H9 (cell line): ENCODE measurements around the gene ACYP2. TPM values are rescaled to one million over a fixed set of nuclear protein-coding genes. Genes with fewer than 3 reads are reported as not detected.

Experiments used
- DNase-seq: peaks from one replicate; pipeline ENCODE4 v3.0.0-alpha.2; 2017
- H2AFZ ChIP-seq: one replicate; pipeline ENCODE4 v1.6.1; 2013; ENCODE audit warnings: mild to moderate bottlenecking, low read length, control low read depth, moderate library complexity
- H2AK5ac ChIP-seq: 2 replicates; pipeline ENCODE4 v1.6.1; 2013; ENCODE audit warnings: low read length, control low read depth, mixed read lengths; ENCODE audit not compliant: insufficient read length
- H2BK120ac ChIP-seq: one replicate; pipeline ENCODE4 v1.6.1; 2013; ENCODE audit warnings: low read depth, mild to moderate bottlenecking, low read length, control low read depth, inconsistent platforms; ENCODE audit not compliant: poor library complexity, severe bottlenecking
- H2BK12ac ChIP-seq: 2 replicates; pipeline ENCODE4 v1.6.1; 2013; ENCODE audit warnings: low read length, control low read depth, mixed read lengths, low read depth; ENCODE audit not compliant: insufficient read length
- H2BK15ac ChIP-seq: 2 replicates; pipeline ENCODE4 v1.6.1; 2013; ENCODE audit warnings: low read depth, low read length, control low read depth
- H2BK20ac ChIP-seq: one replicate; pipeline ENCODE4 v1.6.1; 2013; ENCODE audit warnings: low read depth, mild to moderate bottlenecking, low read length, control low read depth, inconsistent platforms; ENCODE audit not compliant: poor library complexity, severe bottlenecking
- H2BK5ac ChIP-seq: 2 replicates; pipeline ENCODE4 v1.6.1; 2013; ENCODE audit warnings: low read length, control low read depth, mixed read lengths; ENCODE audit not compliant: insufficient read length
- H3K14ac ChIP-seq: 2 replicates; pipeline ENCODE4 v1.6.1; 2013; ENCODE audit warnings: low read length, control low read depth; ENCODE audit not compliant: insufficient read depth
- H3K18ac ChIP-seq: 2 replicates; pipeline ENCODE4 v1.6.1; 2013; ENCODE audit warnings: low read depth, mild to moderate bottlenecking, mixed read lengths, low read length, control low read depth; ENCODE audit not compliant: insufficient read length
- H3K23ac ChIP-seq: 2 replicates; pipeline ENCODE4 v1.6.1; 2013; ENCODE audit warnings: low read length, control low read depth, mixed read lengths, low read depth; ENCODE audit not compliant: insufficient read length
- H3K23me2 ChIP-seq: 2 replicates; pipeline ENCODE4 v1.6.1; 2013; ENCODE audit warnings: low read depth, mild to moderate bottlenecking, mixed read lengths, low read length, control low read depth; ENCODE audit not compliant: insufficient read length, poor library complexity, severe bottlenecking
- H3K27ac ChIP-seq: 2 replicates; pipeline ENCODE4 v1.5.1; 2013; ENCODE audit warnings: low read length, control low read depth, mixed read lengths, low read depth; ENCODE audit not compliant: insufficient read length
- H3K27me3 ChIP-seq: 2 replicates; pipeline ENCODE4 v1.6.1; 2013; ENCODE audit warnings: low read length, control low read depth, inconsistent platforms; ENCODE audit not compliant: insufficient read depth
- H3K4ac ChIP-seq: 2 replicates; pipeline ENCODE4 v1.6.1; 2013; ENCODE audit warnings: low read depth, mild to moderate bottlenecking, control low read depth, inconsistent platforms, low read length, moderate library complexity
- H3K4me1 ChIP-seq: 2 replicates; pipeline ENCODE4 v1.6.1; 2013; ENCODE audit warnings: low read length, control low read depth, inconsistent platforms; ENCODE audit not compliant: insufficient read depth
- H3K4me2 ChIP-seq: 2 replicates; pipeline ENCODE4 v1.6.1; 2013; ENCODE audit warnings: low read length, control low read depth, mixed read lengths; ENCODE audit not compliant: insufficient read length, insufficient read depth
- H3K56ac ChIP-seq: 2 replicates; pipeline ENCODE4 v1.6.1; 2013; ENCODE audit warnings: low read depth, mild to moderate bottlenecking, mixed read lengths, low read length, control low read depth; ENCODE audit not compliant: insufficient read length
- H3K79me1 ChIP-seq: 2 replicates; pipeline ENCODE4 v1.6.1; 2013; ENCODE audit warnings: low read depth, mild to moderate bottlenecking, moderate library complexity, low read length, control low read depth, inconsistent platforms; ENCODE audit not compliant: insufficient read depth, poor library complexity, severe bottlenecking
- H3K79me2 ChIP-seq: 2 replicates; pipeline ENCODE4 v1.6.1; 2013; ENCODE audit warnings: low read length, control low read depth, inconsistent platforms; ENCODE audit not compliant: insufficient read depth
- H3K9ac ChIP-seq: 2 replicates; pipeline ENCODE4 v1.6.1; 2013; ENCODE audit warnings: low read length, control low read depth, mixed read lengths; ENCODE audit not compliant: insufficient read length; ENCODE audit errors: extremely low read depth
- H3K9me3 ChIP-seq: one replicate; pipeline ENCODE4 v1.6.1; 2013; ENCODE audit warnings: low read depth, low read length, inconsistent platforms; ENCODE audit not compliant: control insufficient read depth
- H3T11ph ChIP-seq: one replicate; pipeline ENCODE4 v1.6.1; 2013; ENCODE audit warnings: mild to moderate bottlenecking, low read length, control low read depth, inconsistent platforms
- H4K20me1 ChIP-seq: one replicate; pipeline ENCODE4 v1.6.1; 2013; ENCODE audit not compliant: control insufficient read depth, insufficient read length, insufficient read depth
- H4K5ac ChIP-seq: 2 replicates; pipeline ENCODE4 v1.6.1; 2013; ENCODE audit warnings: low read depth, mild to moderate bottlenecking, mixed read lengths, low read length, control low read depth; ENCODE audit not compliant: insufficient read length
- H4K8ac ChIP-seq: replicated peaks from 2 replicates; pipeline ENCODE4 v1.6.1; 2013; ENCODE audit warnings: low read length, control low read depth, mixed read lengths, low read depth; ENCODE audit not compliant: insufficient read length
- H4K91ac ChIP-seq: 2 replicates; pipeline ENCODE4 v1.6.1; 2013; ENCODE audit warnings: low read depth, mild to moderate bottlenecking, moderate library complexity, mixed read lengths, low read length, control low read depth; ENCODE audit not compliant: insufficient read length
- H3K27ac Mint-ChIP-seq, 3 experiments: 2 replicates in 2 of 3; 3 replicates in 1 of 3; pipeline ENCODE4 v1.8.0; 2020 to 2021; ENCODE audit warnings: mixed read lengths in 3 of 3, mild to moderate bottlenecking in 1 of 3, moderate library complexity in 1 of 3
- H3K27me3 Mint-ChIP-seq: 2 replicates; pipeline ENCODE4 v1.8.0; 2021; ENCODE audit warnings: low read depth, mild to moderate bottlenecking, moderate library complexity, mixed read lengths
- H3K36me3 Mint-ChIP-seq, 3 experiments: 2 replicates in 2 of 3; 3 replicates in 1 of 3; pipeline ENCODE4 v1.8.0; 2020 to 2021; ENCODE audit warnings: low read depth in 3 of 3, mixed read lengths in 3 of 3; ENCODE audit not compliant: insufficient read depth in 1 of 3
- H3K4me1 Mint-ChIP-seq, 2 experiments: 2 replicates each; pipeline ENCODE4 v1.8.0; 2020; ENCODE audit warnings: mixed read lengths in 2 of 2
- H3K4me3 Mint-ChIP-seq, 2 experiments: 2 replicates in 1 of 2; 3 replicates in 1 of 2; pipeline ENCODE4 v1.8.0; 2020 to 2021; ENCODE audit warnings: mild to moderate bottlenecking in 2 of 2, mixed read lengths in 2 of 2, moderate library complexity in 1 of 2
- H3K9me3 Mint-ChIP-seq, 2 experiments: 2 replicates in 1 of 2; 3 replicates in 1 of 2; pipeline ENCODE4 v1.8.0; 2020; ENCODE audit warnings: mild to moderate bottlenecking in 2 of 2, mixed read lengths in 2 of 2, moderate library complexity in 1 of 2
- WGBS: extraction: QIAGEN DNeasy Blood & Tissue Kit; methylation state at CpG from one replicate; pipeline ENCODE4 v1.1.7; 2013; ENCODE audit warnings: missing lambda C conversion rate, low lambda C conversion rate, mixed read lengths; ENCODE audit not compliant: insufficient read length; ENCODE audit errors: extremely low coverage; 5-methylcytosine and 5-hydroxymethylcytosine counted together
- total RNA-seq: library from RNA; stranded (reverse); gene quantifications from 2 replicates; pipeline ENCODE4 v1.2.1, GENCODE V29; 2021
- TF ChIP-seq, protein P1 (sequence below): fragments of 200-600 bp; sonication (generic); conservative IDR thresholded peaks from 3 replicates; pipeline ENCODE4 v1.8.0; 2021; ENCODE audit warnings: antibody characterized with exemption, mild to moderate bottlenecking

Gene ACYP2
- total RNA-seq, 1 experiment from 2014 or later, result 3.2 TPM

DNA sequence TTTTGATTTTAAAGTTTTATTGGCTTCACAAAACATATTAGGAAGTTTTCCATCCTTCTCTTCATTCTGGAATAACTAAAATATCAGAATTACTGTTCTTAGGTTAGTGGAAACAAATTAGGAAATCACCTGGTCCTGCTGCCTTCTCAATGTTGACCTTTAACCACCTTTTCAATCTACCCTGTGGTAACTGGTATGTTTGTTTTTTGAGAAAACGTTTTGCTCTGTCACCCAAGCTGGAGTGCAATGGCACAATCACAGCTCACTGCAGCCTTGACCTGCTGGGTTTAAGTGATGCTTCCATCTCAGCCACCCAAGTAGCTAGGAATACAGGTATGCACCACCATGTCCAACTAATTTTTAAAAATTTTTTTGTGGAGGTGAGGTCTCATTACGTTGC is 28.4 kb downstream of the ACYP2 start:
- Histone ChIP-seq H3K23ac (no peak overlapping the region), H2AK5ac (no peak overlapping the region), H3K4me1 (no peaks in the 10 kb centered on the region), H2BK120ac (no peak overlapping the region), H3K4me2 (no peak overlapping the region), H3K56ac (no peak overlapping the region), H2AFZ (no peak overlapping the region), H2BK20ac (no peak overlapping the region), H3K14ac (no peak overlapping the region), H4K8ac (no peak overlapping the region), H3K79me2 (no peaks in the 10 kb centered on the region), H3K79me1 (no peaks in the 10 kb centered on the region), H4K20me1 (no peaks in the 10 kb centered on the region), H3T11ph (no peak overlapping the region), H2BK15ac (no peak overlapping the region), H4K5ac (no peak overlapping the region), H3K9me3 (no peaks in the 10 kb centered on the region), H3K9ac (no peak overlapping the region), H3K18ac (no peak overlapping the region), H3K27ac (no peak overlapping the region), H3K27me3 (no peaks in the 10 kb centered on the region), H2BK5ac (no peak overlapping the region), H4K91ac (no peak overlapping the region), H3K4ac (no peak overlapping the region), H3K23me2 (no peaks in the 10 kb centered on the region), H2BK12ac (no peak overlapping the region)
- no peak for DNase-seq
- Mint-ChIP-seq H3K36me3 (no peaks in the 10 kb centered on the region), H3K4me1 (no peaks in the 10 kb centered on the region), H3K27ac (no peak overlapping the region), H3K4me3 (no peak overlapping the region), H3K27me3 (no peaks in the 10 kb centered on the region), H3K9me3 (no peaks in the 10 kb centered on the region; a peak in 1 of 5 replicates)
- TF ChIP-seq, protein P1, sequence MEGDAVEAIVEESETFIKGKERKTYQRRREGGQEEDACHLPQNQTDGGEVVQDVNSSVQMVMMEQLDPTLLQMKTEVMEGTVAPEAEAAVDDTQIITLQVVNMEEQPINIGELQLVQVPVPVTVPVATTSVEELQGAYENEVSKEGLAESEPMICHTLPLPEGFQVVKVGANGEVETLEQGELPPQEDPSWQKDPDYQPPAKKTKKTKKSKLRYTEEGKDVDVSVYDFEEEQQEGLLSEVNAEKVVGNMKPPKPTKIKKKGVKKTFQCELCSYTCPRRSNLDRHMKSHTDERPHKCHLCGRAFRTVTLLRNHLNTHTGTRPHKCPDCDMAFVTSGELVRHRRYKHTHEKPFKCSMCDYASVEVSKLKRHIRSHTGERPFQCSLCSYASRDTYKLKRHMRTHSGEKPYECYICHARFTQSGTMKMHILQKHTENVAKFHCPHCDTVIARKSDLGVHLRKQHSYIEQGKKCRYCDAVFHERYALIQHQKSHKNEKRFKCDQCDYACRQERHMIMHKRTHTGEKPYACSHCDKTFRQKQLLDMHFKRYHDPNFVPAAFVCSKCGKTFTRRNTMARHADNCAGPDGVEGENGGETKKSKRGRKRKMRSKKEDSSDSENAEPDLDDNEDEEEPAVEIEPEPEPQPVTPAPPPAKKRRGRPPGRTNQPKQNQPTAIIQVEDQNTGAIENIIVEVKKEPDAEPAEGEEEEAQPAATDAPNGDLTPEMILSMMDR, result no peak
- no CpG with 5 or more reads among the region's 2 CpGs for WGBS
